Measurements from ENCODE around the gene TRAF5. TPM values are rescaled to one million over a fixed set of nuclear protein-coding genes. Genes with fewer than 3 reads are reported as not detected.
"Not testable (repeated sequence)": the region's sequence is repeated elsewhere in the genome, so short reads cannot be mapped to it uniquely, and the experiment has no call there.

Gene TRAF5
- polyA plus RNA-seq, 10 donors, result 13.5 to 44.5 (median 20.6) TPM

GRCh38 chr1:211343607-211344006, 17.0 kb downstream of the TRAF5 start:
- no peak for DNase-seq

GRCh38 chr1:211344152-211344618, 17.6 kb downstream of the TRAF5 start:
- no peak for DNase-seq

- DNase-seq, result no peak
These were observed 19.1 kb downstream of the TRAF5 start for GRCh38 chr1:211345719-211346118.

GRCh38 chr1:211347077-211347844, 20.6 kb downstream of the TRAF5 start:
- DNase-seq, result no peak

GRCh38 chr1:211348547-211348946, 21.9 kb downstream of the TRAF5 start:
- DNase-seq, result no peak

- no peak for DNase-seq
These were observed 23.1 kb downstream of the TRAF5 start for GRCh38 chr1:211349741-211350140.

- not testable (repeated sequence) for DNase-seq
These were observed 25.4 kb downstream of the TRAF5 start for GRCh38 chr1:211352055-211352454.

- DNase-seq, result no peak
These were observed 25.8 kb downstream of the TRAF5 start for GRCh38 chr1:211352465-211352864.

GRCh38 chr1:211352985-211353515, 26.4 kb downstream of the TRAF5 start:
- DNase-seq, result no peak

- no peak for DNase-seq
These were observed 27.1 kb downstream of the TRAF5 start for GRCh38 chr1:211353562-211354212.

GRCh38 chr1:211355873-211356272, 29.2 kb downstream of the TRAF5 start:
- no peak for DNase-seq

- DNase-seq, result no peak
These were observed 30.2 kb downstream of the TRAF5 start for GRCh38 chr1:211356723-211357407.

GRCh38 chr1:211358685-211359084, 32.1 kb downstream of the TRAF5 start:
- DNase-seq, result no peak

- no peak for DNase-seq
These were observed 33.2 kb downstream of the TRAF5 start for GRCh38 chr1:211359876-211360275.

- DNase-seq, result no peak
These were observed 34.6 kb downstream of the TRAF5 start for GRCh38 chr1:211361202-211361601.

- DNase-seq, result no peak
These were observed 43.0 kb downstream of the TRAF5 start for GRCh38 chr1:211369640-211370039.

- DNase-seq, result no peak
These were observed 44.0 kb downstream of the TRAF5 start for GRCh38 chr1:211370669-211371068.

GRCh38 chr1:211371406-211372105, 44.9 kb downstream of the TRAF5 start:
- no peak for DNase-seq

GRCh38 chr1:211372463-211372862, 45.8 kb downstream of the TRAF5 start:
- no peak for DNase-seq

- DNase-seq, result no peak
These were observed 48.6 kb downstream of the TRAF5 start for GRCh38 chr1:211375146-211375818.

GRCh38 chr1:211375949-211376348, 49.3 kb downstream of the TRAF5 start:
- DNase-seq, result no peak
